Erythroblast (primary cell): Measurements from ENCODE around the gene ATP1A1.

Experiments
- GATA1 ChIP-seq: IDR thresholded peaks from 2 replicates; pipeline ENCODE4 v1.6.1; 2011; ENCODE audit warnings: low read depth, mild to moderate bottlenecking, control low read depth, low read length, moderate library complexity
- POLR2A ChIP-seq: IDR thresholded peaks from 2 replicates; pipeline ENCODE4 v1.6.1; 2011; ENCODE audit warnings: mild to moderate bottlenecking, low read length

DNA sequence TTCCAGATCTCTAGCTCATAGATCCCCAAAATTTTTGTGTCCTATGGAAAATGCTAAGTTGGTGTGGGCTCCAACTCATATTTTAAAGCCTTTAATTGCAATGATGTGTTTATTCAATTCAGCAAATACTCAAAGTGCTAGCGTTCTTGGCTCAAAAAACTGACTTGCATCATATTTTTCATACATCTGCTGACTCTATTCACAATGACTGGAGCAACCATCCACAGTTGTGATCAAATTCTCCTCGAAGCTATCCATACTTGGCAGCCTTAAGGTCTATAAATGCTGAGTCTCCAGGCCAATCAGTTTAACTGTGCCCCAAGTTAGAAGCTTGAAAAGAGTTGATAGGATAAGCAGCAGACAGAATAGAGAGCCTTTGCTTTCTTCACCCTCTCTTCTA, 2.9 kb upstream of the ATP1A1 start:
- TF ChIP-seq POLR2A, result no peak
- no peak for TF ChIP-seq GATA1
